Neural cell (in vitro differentiated cells): Measurements from ENCODE around the gene ASCC1. TPM values are rescaled to one million over a fixed set of nuclear protein-coding genes. Genes with fewer than 3 reads are reported as not detected.

ENCODE experiments used
- H2AFZ ChIP-seq: fragments of 200-600, 300-800 bp; sonication (generic), shearing (Covaris generic); 2 replicates; pipeline ENCODE4 v1.6.0; 2014; ENCODE audit warnings: low read depth, mild to moderate bottlenecking, antibody characterized with exemption, low read length, moderate library complexity
- H3F3A ChIP-seq: fragments of 200-600 bp; shearing (Covaris generic); 2 replicates; pipeline ENCODE4 v1.6.1; 2016; ENCODE audit warnings: mild to moderate bottlenecking, moderate library complexity, mixed read lengths, antibody characterized with exemption, low read length; ENCODE audit not compliant: insufficient read depth, poor library complexity, severe bottlenecking
- H3K27ac ChIP-seq: fragments of 200-600, 300-800 bp; sonication (generic), shearing (Covaris generic); 2 replicates; pipeline ENCODE4 v1.5.1; 2014; ENCODE audit warnings: mild to moderate bottlenecking, low read length, moderate library complexity
- H3K27me3 ChIP-seq: fragments of 300-800, 200-600 bp; sonication (generic), shearing (Covaris generic); 2 replicates; pipeline ENCODE4 v1.6.0; 2014; ENCODE audit warnings: mild to moderate bottlenecking, low read depth, low read length, moderate library complexity; ENCODE audit not compliant: insufficient read depth
- H3K36me3 ChIP-seq: fragments of 300-800, 200-600 bp; sonication (generic), shearing (Covaris generic); 2 replicates; pipeline ENCODE4 v1.5.1; 2014; ENCODE audit warnings: mild to moderate bottlenecking, antibody characterized with exemption, low read length, moderate library complexity; ENCODE audit not compliant: insufficient read depth
- H3K4me2 ChIP-seq: fragments of 300-800, 200-600 bp; sonication (generic), shearing (Covaris generic); 2 replicates; pipeline ENCODE4 v1.6.0; 2014; ENCODE audit warnings: mild to moderate bottlenecking, low read length
- H3K4me3 ChIP-seq: fragments of 300-800, 200-600 bp; sonication (generic), shearing (Covaris generic); 2 replicates; pipeline ENCODE4 v1.5.1; 2014; ENCODE audit warnings: mild to moderate bottlenecking, low read length, moderate library complexity
- H3K79me2 ChIP-seq: fragments of 200-600 bp; shearing (Covaris generic); replicated peaks from 2 replicates; pipeline ENCODE4 v1.6.0; 2014; ENCODE audit warnings: mild to moderate bottlenecking, low read length, moderate library complexity; ENCODE audit not compliant: insufficient read depth
- H3K9ac ChIP-seq: fragments of 300-800, 200-600 bp; sonication (generic), shearing (Covaris generic); 2 replicates; pipeline ENCODE4 v1.6.1; 2016; ENCODE audit warnings: mild to moderate bottlenecking, low read length, mixed read lengths
- H3K9me2 ChIP-seq: fragments of 200-600 bp; shearing (Covaris generic); 2 replicates; pipeline ENCODE4 v1.6.1; 2016; ENCODE audit warnings: mild to moderate bottlenecking, low read length, mixed read lengths; ENCODE audit not compliant: insufficient read depth
- H3K9me3 ChIP-seq: fragments of 200-600, 300-800 bp; sonication (generic), shearing (Covaris generic); 2 replicates; pipeline ENCODE4 v1.6.1; 2016; ENCODE audit warnings: mild to moderate bottlenecking, mixed run types, low read length, moderate library complexity, mixed read lengths
- H4K20me1 ChIP-seq: fragments of 200-600 bp; shearing (Covaris generic); 2 replicates; pipeline ENCODE4 v1.6.1; 2016; ENCODE audit warnings: mild to moderate bottlenecking, mixed run types; ENCODE audit not compliant: insufficient read depth
- EP300 ChIP-seq: fragments of 450-650 bp; conservative IDR thresholded peaks from 2 replicates; pipeline ENCODE4 v1.6.1; 2014; ENCODE audit warnings: antibody characterized with exemption, mild to moderate bottlenecking, moderate library complexity; ENCODE audit not compliant: poor library complexity, severe bottlenecking
- EZH2 ChIP-seq: fragments of 200-600, 300-800 bp; shearing (Covaris generic), sonication (generic); IDR thresholded peaks from 2 replicates; pipeline ENCODE4 v1.6.1; 2014; ENCODE audit warnings: antibody characterized with exemption, low read length, borderline replicate concordance, mild to moderate bottlenecking; ENCODE audit not compliant: insufficient read depth, poor library complexity, severe bottlenecking
- MXI1 ChIP-seq: fragments of 450-650 bp; conservative IDR thresholded peaks from 2 replicates; pipeline ENCODE4 v1.6.1; 2014; ENCODE audit warnings: antibody characterized with exemption, mild to moderate bottlenecking; ENCODE audit not compliant: poor library complexity, severe bottlenecking
- POLR2AphosphoS5 ChIP-seq: IDR thresholded peaks from 2 replicates; pipeline ENCODE4 v1.6.1; 2012
- RAD21 ChIP-seq: fragments of 450-650 bp; conservative IDR thresholded peaks from 2 replicates; pipeline ENCODE4 v1.6.1; 2014; ENCODE audit warnings: antibody characterized with exemption, mild to moderate bottlenecking, moderate library complexity
- SMC3 ChIP-seq: fragments of 450-650 bp; conservative IDR thresholded peaks from 2 replicates; pipeline ENCODE4 v1.6.1; 2014; ENCODE audit warnings: antibody characterized with exemption, mild to moderate bottlenecking, moderate library complexity; ENCODE audit not compliant: poor library complexity
- TAF1 ChIP-seq: IDR thresholded peaks from 2 replicates; pipeline ENCODE4 v1.6.1; 2012; ENCODE audit warnings: low read depth
- polyA plus RNA-seq: library from polyadenylated mRNA; depleted of rRNA; stranded (reverse); fragments of >200 nt; gene quantifications from 2 replicates; pipeline ENCODE4 v1.2.3, GENCODE V29; 2014
- TF ChIP-seq, protein P1 (sequence below): IDR thresholded peaks from 2 replicates; pipeline ENCODE4 v1.6.1; 2012; ENCODE audit warnings: borderline replicate concordance
- TF ChIP-seq, protein P2 (sequence below): fragments of 450-650 bp; IDR thresholded peaks from 2 replicates; pipeline ENCODE4 v1.5.1; 2014; ENCODE audit warnings: antibody characterized with exemption, mild to moderate bottlenecking, moderate library complexity; ENCODE audit not compliant: poor library complexity, severe bottlenecking

Gene ASCC1
- polyA plus RNA-seq, 1 donor from 2014 or later: 39.6 TPM

DNA sequence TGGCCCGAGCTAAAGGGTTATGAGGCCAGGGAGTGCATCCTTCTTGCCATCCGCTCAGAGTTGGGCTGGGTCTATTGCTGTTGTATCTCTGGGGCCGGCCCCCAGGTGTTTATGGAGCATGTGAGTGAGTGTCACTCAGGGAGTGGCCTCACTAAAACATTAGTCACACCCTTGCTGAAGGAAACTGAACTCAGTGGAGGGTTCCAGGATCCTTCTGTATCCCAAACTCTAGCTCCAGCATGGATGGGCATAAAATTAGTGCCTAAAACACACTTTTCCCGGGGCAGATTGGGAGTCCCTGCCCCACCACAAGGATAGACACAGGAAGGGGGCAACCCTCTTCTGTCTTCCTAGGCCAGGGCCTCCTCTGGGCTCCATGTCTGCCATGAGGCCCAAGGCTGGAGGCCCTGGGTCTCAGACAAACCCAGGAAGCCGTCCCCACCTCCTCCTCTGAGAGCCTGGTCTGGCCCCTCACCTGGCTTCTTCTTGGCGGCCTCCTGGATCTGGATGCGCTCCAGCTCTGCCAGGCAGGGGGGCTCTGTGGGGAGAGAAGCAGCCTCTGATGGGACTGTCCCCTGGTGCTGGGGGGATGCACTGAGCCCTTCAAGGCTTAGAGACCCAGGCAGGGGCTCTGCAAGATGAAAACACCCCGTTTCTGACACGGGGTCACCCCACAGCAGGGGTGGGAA, 152.2 kb downstream of the ASCC1 start:
- Histone ChIP-seq H3K27me3 (no peaks in the 10 kb centered on the region), H3K27ac (no peak overlapping the region), H3K9ac (no peak overlapping the region), H3K4me2 (no peak overlapping the region), H2AFZ (no peak overlapping the region), H3K36me3 (no peaks in the 10 kb centered on the region), H3K4me3 (no peak overlapping the region), H4K20me1 (no peaks in the 10 kb centered on the region), H3K9me2 (no peaks in the 10 kb centered on the region), H3K79me2 (no peaks in the 10 kb centered on the region), H3F3A (no peaks in the 10 kb centered on the region), H3K9me3 (no peaks in the 10 kb centered on the region)
- TF ChIP-seq MXI1 (no peak), EZH2 (no peak), TAF1 (no peak), SMC3 (no peak), RAD21 (no peak), POLR2AphosphoS5 (no peak), EP300 (no peak)
- TF ChIP-seq, protein P1, sequence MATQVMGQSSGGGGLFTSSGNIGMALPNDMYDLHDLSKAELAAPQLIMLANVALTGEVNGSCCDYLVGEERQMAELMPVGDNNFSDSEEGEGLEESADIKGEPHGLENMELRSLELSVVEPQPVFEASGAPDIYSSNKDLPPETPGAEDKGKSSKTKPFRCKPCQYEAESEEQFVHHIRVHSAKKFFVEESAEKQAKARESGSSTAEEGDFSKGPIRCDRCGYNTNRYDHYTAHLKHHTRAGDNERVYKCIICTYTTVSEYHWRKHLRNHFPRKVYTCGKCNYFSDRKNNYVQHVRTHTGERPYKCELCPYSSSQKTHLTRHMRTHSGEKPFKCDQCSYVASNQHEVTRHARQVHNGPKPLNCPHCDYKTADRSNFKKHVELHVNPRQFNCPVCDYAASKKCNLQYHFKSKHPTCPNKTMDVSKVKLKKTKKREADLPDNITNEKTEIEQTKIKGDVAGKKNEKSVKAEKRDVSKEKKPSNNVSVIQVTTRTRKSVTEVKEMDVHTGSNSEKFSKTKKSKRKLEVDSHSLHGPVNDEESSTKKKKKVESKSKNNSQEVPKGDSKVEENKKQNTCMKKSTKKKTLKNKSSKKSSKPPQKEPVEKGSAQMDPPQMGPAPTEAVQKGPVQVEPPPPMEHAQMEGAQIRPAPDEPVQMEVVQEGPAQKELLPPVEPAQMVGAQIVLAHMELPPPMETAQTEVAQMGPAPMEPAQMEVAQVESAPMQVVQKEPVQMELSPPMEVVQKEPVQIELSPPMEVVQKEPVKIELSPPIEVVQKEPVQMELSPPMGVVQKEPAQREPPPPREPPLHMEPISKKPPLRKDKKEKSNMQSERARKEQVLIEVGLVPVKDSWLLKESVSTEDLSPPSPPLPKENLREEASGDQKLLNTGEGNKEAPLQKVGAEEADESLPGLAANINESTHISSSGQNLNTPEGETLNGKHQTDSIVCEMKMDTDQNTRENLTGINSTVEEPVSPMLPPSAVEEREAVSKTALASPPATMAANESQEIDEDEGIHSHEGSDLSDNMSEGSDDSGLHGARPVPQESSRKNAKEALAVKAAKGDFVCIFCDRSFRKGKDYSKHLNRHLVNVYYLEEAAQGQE: no peak
- TF ChIP-seq, protein P2, sequence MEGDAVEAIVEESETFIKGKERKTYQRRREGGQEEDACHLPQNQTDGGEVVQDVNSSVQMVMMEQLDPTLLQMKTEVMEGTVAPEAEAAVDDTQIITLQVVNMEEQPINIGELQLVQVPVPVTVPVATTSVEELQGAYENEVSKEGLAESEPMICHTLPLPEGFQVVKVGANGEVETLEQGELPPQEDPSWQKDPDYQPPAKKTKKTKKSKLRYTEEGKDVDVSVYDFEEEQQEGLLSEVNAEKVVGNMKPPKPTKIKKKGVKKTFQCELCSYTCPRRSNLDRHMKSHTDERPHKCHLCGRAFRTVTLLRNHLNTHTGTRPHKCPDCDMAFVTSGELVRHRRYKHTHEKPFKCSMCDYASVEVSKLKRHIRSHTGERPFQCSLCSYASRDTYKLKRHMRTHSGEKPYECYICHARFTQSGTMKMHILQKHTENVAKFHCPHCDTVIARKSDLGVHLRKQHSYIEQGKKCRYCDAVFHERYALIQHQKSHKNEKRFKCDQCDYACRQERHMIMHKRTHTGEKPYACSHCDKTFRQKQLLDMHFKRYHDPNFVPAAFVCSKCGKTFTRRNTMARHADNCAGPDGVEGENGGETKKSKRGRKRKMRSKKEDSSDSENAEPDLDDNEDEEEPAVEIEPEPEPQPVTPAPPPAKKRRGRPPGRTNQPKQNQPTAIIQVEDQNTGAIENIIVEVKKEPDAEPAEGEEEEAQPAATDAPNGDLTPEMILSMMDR: no peak

DNA sequence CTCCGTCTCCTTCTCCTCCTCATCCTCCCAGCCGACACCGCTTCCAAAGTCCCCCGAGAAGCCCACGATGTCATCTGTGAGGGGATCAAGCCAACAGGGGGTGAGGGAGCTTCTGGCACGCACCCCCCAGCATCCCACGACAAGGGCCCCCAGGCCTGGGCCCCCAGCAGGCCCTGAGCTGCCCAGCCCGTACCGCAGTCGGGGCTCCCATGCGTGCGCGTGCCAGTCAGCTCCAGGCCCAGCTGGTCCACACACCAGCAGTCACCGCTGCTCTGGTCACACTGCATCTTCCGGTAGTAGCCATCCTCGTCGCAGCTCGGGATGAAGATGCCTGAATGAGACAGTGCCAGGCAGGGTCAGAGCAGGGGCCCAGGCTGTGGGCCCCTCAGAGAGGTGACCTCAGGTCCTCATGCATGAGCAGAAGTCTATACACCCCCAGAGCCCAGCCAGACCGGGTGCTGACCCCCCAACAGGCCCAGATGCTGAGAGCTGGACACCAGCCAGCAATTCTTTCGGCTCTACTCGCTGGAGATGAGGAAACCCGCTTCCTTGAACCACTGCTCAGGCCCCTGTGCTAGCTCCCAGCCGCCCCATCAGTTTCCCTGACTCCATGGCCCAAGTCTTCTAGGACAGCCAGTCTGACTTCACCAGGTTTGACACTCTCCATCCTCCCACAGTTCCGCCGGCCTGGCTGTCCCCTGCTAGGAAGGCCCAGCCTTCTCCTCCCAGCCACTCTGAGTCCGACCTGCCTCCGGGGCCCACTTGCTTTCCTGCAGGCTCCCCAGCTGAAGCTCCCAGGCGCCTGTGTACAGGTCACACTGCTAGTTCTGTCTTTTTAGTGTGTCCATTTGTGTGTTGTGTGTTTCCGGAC, 153.0 kb downstream of the ASCC1 start:
- H3K4me3 ChIP-seq: no peak overlapping the region
- no peaks in the 10 kb centered on the region for H3K79me2 ChIP-seq
- H3K27ac ChIP-seq: no peak overlapping the region
- no peaks in the 10 kb centered on the region for H4K20me1 ChIP-seq
- no peak overlapping the region for H2AFZ ChIP-seq
- no peaks in the 10 kb centered on the region for H3K36me3 ChIP-seq
- no peaks in the 10 kb centered on the region for H3K9me3 ChIP-seq
- no peak overlapping the region for H3K9ac ChIP-seq
- no peak overlapping the region for H3K4me2 ChIP-seq
- H3K27me3 ChIP-seq: no peaks in the 10 kb centered on the region
- no peaks in the 10 kb centered on the region for H3F3A ChIP-seq
- H3K9me2 ChIP-seq: no peaks in the 10 kb centered on the region
- TF ChIP-seq, protein P2: no peak
- TF ChIP-seq POLR2AphosphoS5 (no peak), EP300 (no peak)
- TF ChIP-seq, protein P1: no peak
